Liver (tissue), 3 donors: ENCODE results near the gene RAB31.

Experiments used
- ATF3 ChIP-seq: IDR thresholded peaks from 2 replicates; pipeline ENCODE4 v1.6.1; 2016; ENCODE audit warnings: antibody characterized with exemption
- EGR1 ChIP-seq, 2 donors: IDR thresholded peaks; 2 replicates each; pipeline ENCODE4 v1.6.1; 2016 to 2018; ENCODE audit warnings: antibody characterized with exemption in 2 of 2, low read depth in 2 of 2
- FOXA1 ChIP-seq: IDR thresholded peaks from 2 replicates; pipeline ENCODE4 v1.6.1; 2016; ENCODE audit warnings: antibody characterized with exemption
- GABPA ChIP-seq, 2 donors: IDR thresholded peaks in 1 of 2; conservative IDR thresholded peaks in 1 of 2; 2 replicates each; pipeline ENCODE4 v1.6.1; 2016; ENCODE audit warnings: antibody characterized with exemption in 2 of 2, mild to moderate bottlenecking in 1 of 2, moderate library complexity in 1 of 2
- HNF4A ChIP-seq, 2 donors: conservative IDR thresholded peaks; 2 replicates each; pipeline ENCODE4 v1.6.1; 2016; ENCODE audit warnings: antibody characterized with exemption in 2 of 2, mild to moderate bottlenecking in 2 of 2
- JUND ChIP-seq, 2 donors: IDR thresholded peaks; 2 replicates each; pipeline ENCODE4 v1.6.1; 2016; ENCODE audit warnings: antibody characterized with exemption in 2 of 2
- MAX ChIP-seq: IDR thresholded peaks from 2 replicates; pipeline ENCODE4 v1.6.1; 2016; ENCODE audit warnings: antibody characterized with exemption
- RAD21 ChIP-seq, 2 donors: IDR thresholded peaks; 2 replicates each; pipeline ENCODE4 v1.6.1; 2016; ENCODE audit warnings: antibody characterized with exemption in 2 of 2, mild to moderate bottlenecking in 2 of 2
- REST ChIP-seq: IDR thresholded peaks from 2 replicates; pipeline ENCODE4 v1.6.1; 2016; ENCODE audit warnings: antibody characterized with exemption, mild to moderate bottlenecking
- RXRA ChIP-seq, 2 donors: IDR thresholded peaks; 2 replicates each; pipeline ENCODE4 v1.6.1; 2017 to 2018; ENCODE audit warnings: antibody characterized with exemption in 2 of 2, mild to moderate bottlenecking in 1 of 2
- SP1 ChIP-seq: IDR thresholded peaks from 2 replicates; pipeline ENCODE4 v1.6.1; 2018; ENCODE audit warnings: antibody characterized with exemption, mild to moderate bottlenecking
- TAF1 ChIP-seq: conservative IDR thresholded peaks from 2 replicates; pipeline ENCODE4 v1.6.1; 2016; ENCODE audit warnings: antibody characterized with exemption, mild to moderate bottlenecking
- YY1 ChIP-seq: IDR thresholded peaks from 2 replicates; pipeline ENCODE4 v1.6.1; 2016; ENCODE audit warnings: antibody characterized with exemption, mild to moderate bottlenecking
- TF ChIP-seq, protein P1 (sequence below): fragments of 150-350 bp; IDR thresholded peaks from 2 replicates; pipeline ENCODE4 v1.5.1; 2017; ENCODE audit warnings: improper control_type of control experiment, low read depth, low read length; ENCODE audit not compliant: missing input control
- donor health status: healthy.
- donor health status: healthy.

DNA sequence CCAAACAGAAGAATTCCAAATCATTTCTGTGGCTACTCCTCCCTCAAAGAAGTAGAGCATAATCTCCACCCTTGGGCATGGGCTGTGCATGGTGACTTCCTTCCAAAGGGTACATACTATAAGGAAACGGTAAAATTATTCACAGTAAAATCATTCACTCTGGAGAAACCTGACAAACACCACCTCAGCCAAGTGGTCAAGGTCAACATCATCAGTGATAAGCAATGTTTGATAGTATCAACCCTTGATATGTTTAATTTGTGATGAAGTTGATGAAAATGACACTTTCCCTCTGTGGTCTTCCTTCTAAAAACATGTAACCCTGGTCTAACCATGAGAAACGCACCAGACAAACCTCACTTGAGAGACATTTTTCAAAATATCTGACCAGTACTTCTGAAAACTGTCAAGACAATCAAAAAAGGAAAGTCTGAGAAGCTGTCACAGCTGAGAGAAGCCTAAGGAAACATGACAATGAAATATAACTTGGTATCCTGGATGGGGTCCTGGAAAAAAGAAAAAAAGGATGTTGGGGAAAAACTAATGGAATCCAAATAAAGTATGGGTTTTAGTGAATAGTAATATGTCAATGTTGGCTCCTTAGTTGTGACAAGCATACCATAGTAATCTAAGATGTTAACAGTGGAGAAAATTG is 168.2 kb downstream of the RAB31 start:
- TF ChIP-seq FOXA1 (no peak), TAF1 (no peak), SP1 (no peak), HNF4A (conservative IDR thresholded peaks at IDR 0.05) (no peak), GABPA (IDR thresholded peaks at IDR 0.05 in 1 of 2, conservative IDR thresholded peaks at IDR 0.05 in 1 of 2) (no peak), JUND (IDR thresholded peaks at IDR 0.05) (no peak), MAX (no peak), YY1 (no peak), REST (no peak), EGR1 (IDR thresholded peaks at IDR 0.05; ENCODE audit: low read depth in 2 of 2) (no peak), RXRA (IDR thresholded peaks at IDR 0.05) (no peak), RAD21 (IDR thresholded peaks at IDR 0.05) (no peak), ATF3 (no peak)
- TF ChIP-seq, protein P1, sequence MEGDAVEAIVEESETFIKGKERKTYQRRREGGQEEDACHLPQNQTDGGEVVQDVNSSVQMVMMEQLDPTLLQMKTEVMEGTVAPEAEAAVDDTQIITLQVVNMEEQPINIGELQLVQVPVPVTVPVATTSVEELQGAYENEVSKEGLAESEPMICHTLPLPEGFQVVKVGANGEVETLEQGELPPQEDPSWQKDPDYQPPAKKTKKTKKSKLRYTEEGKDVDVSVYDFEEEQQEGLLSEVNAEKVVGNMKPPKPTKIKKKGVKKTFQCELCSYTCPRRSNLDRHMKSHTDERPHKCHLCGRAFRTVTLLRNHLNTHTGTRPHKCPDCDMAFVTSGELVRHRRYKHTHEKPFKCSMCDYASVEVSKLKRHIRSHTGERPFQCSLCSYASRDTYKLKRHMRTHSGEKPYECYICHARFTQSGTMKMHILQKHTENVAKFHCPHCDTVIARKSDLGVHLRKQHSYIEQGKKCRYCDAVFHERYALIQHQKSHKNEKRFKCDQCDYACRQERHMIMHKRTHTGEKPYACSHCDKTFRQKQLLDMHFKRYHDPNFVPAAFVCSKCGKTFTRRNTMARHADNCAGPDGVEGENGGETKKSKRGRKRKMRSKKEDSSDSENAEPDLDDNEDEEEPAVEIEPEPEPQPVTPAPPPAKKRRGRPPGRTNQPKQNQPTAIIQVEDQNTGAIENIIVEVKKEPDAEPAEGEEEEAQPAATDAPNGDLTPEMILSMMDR = no peak
